ENCODE data around the gene TRPM4.

DNA sequence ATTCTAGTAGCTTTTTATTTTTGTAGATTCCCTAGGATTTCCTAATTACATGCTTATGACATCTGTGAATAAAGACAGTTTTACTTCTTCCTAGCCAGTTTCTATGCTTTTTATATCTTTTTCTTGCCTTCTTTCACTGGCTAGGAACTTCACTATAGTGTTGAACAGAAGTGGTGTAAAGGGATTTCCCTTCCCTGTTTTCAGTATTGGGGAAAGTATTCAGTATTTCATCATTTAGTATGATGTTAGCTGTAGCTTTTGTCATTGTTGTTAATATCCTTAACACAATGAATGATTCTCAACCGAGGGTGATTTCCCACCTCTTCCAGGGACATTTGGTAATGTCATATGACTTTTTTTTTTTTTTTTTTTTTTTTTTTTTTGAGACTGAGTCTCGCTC, 90.1 kb downstream of the TRPM4 start:
- TF ChIP-seq, protein P1, sequence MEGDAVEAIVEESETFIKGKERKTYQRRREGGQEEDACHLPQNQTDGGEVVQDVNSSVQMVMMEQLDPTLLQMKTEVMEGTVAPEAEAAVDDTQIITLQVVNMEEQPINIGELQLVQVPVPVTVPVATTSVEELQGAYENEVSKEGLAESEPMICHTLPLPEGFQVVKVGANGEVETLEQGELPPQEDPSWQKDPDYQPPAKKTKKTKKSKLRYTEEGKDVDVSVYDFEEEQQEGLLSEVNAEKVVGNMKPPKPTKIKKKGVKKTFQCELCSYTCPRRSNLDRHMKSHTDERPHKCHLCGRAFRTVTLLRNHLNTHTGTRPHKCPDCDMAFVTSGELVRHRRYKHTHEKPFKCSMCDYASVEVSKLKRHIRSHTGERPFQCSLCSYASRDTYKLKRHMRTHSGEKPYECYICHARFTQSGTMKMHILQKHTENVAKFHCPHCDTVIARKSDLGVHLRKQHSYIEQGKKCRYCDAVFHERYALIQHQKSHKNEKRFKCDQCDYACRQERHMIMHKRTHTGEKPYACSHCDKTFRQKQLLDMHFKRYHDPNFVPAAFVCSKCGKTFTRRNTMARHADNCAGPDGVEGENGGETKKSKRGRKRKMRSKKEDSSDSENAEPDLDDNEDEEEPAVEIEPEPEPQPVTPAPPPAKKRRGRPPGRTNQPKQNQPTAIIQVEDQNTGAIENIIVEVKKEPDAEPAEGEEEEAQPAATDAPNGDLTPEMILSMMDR (IDR thresholded peaks at IDR 0.05; ENCODE audit: low read length) = no peak
- TF ChIP-seq EZH2phosphoT487 (IDR thresholded peaks at IDR 0.05; ENCODE audit: low read length) = no peak

Data from MM.1S (cell line).